Measurements from ENCODE around the gene ACP5.

- TF ChIP-seq CTCF (IDR thresholded peaks at IDR 0.05; ENCODE audit: insufficient read depth, low read length): no peak
- TF ChIP-seq REST (IDR thresholded peaks at IDR 0.05; ENCODE audit: insufficient replicate concordance, low read depth): no peak
- no peak for TF ChIP-seq SPI1 (IDR thresholded peaks at IDR 0.05; ENCODE audit: borderline replicate concordance, low read depth)
Measured at GRCh38 chr19:11539495-11540365, 37.7 kb downstream of the ACP5 start.

All from HL-60 (cell line).